Mammary epithelial cell (primary cell): ENCODE results near the gene INO80D.

Experiments
- EZH2 ChIP-seq: IDR thresholded peaks from 2 replicates; pipeline ENCODE4 v1.6.1; 2012; ENCODE audit warnings: low read length, inconsistent platforms, borderline replicate concordance
- TF ChIP-seq, protein P1 (sequence below), 2 donors: IDR thresholded peaks in 1 of 2; conservative IDR thresholded peaks in 1 of 2; 2 replicates each; pipeline ENCODE4 v1.5.1; 2011 to 2012; ENCODE audit warnings: inconsistent platforms in 2 of 2, low read length in 2 of 2, mild to moderate bottlenecking in 2 of 2, control low read depth in 1 of 2, low read depth in 1 of 2; ENCODE audit not compliant: insufficient read depth in 1 of 2; ENCODE audit errors: extremely low read depth in 1 of 2

DNA sequence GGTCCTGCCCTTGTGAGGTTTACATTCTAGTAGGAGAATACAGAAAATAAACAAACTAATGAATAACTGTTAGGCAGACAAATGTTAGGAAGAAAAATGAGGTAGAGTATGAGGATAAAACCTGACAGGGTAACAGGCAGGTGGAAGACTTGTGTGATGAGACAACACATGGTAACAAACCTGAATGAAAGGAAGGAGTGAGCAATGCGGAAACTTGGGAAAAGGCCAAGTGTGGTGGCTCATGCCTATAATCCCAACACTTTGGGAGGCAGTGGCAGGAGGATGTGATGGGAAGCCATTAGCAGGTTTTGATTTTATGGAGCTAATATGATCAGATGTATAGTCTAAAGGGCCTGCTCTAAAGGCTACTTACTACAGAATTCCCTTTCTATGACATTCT, 74.2 kb downstream of the INO80D start:
- TF ChIP-seq, protein P1, sequence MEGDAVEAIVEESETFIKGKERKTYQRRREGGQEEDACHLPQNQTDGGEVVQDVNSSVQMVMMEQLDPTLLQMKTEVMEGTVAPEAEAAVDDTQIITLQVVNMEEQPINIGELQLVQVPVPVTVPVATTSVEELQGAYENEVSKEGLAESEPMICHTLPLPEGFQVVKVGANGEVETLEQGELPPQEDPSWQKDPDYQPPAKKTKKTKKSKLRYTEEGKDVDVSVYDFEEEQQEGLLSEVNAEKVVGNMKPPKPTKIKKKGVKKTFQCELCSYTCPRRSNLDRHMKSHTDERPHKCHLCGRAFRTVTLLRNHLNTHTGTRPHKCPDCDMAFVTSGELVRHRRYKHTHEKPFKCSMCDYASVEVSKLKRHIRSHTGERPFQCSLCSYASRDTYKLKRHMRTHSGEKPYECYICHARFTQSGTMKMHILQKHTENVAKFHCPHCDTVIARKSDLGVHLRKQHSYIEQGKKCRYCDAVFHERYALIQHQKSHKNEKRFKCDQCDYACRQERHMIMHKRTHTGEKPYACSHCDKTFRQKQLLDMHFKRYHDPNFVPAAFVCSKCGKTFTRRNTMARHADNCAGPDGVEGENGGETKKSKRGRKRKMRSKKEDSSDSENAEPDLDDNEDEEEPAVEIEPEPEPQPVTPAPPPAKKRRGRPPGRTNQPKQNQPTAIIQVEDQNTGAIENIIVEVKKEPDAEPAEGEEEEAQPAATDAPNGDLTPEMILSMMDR (conservative IDR thresholded peaks at IDR 0.05 in 1 of 2, IDR thresholded peaks at IDR 0.05 in 1 of 2; ENCODE audit: extremely low read depth in 1 of 2, insufficient read depth in 1 of 2, low read depth in 1 of 2, low read length in 2 of 2), result no peak
- TF ChIP-seq EZH2, result no peak
